GM19351 (cell line): Measurements from ENCODE around the gene IDH3A.

ENCODE experiments used
- ATAC-seq: cut with Tn5 transposase; IDR thresholded peaks from one replicate; pipeline ENCODE4 v1.9.1; 2021; ENCODE audit warnings: mild to moderate bottlenecking, moderate library complexity; ENCODE audit not compliant: unreplicated experiment

Gene IDH3A

DNA sequence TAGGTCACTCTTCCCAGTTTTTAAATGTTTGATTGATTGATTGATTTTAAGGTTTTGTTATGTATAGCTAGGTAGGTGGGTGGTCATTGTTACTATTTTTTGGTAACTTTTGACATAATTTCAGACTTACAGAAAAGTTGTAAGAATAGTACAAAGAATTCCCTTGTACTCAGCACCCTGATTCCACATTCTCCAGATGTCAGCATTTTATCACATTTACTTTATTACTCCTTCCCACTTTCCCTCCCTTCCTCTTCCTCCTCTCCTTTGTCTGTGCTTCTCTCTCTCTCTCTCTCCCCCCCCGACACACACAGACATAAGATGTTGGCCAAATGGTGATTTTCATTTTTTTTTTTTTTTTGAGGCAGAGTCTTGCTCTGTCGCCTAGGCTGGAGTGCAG, 14.8 kb downstream of the IDH3A start:
- no peak for ATAC-seq

DNA sequence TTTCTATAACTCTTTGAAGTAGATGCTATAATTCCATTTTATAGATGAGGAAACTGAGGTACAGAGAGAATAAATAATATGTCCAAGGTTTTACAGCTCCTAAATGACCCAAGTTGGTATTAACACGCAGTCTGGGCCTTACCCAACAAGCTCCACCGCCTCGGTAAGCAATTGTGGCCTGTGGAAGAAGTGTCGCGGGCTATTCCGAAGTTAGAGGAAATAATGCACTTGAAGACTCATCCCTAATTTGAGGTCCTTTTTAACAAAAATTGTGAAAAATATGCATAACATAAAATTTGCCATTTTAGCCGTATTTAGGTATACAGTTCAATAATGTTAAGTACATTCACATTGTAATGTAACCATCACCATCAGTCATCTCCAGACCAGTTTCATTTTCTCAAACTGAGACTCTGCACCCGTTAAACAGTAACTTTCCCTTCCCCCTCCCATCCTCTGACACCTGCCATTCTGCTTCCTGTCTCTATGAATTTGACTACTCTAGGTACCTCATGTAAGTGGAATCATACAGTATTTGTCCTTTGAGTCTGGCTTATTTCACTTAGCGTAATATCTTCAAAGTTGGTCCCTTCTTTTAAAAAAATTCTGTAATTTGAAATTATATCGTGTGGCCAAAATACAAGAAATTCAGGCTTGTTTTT, 18.2 kb downstream of the IDH3A start:
- ATAC-seq = peak; percentile 80

DNA sequence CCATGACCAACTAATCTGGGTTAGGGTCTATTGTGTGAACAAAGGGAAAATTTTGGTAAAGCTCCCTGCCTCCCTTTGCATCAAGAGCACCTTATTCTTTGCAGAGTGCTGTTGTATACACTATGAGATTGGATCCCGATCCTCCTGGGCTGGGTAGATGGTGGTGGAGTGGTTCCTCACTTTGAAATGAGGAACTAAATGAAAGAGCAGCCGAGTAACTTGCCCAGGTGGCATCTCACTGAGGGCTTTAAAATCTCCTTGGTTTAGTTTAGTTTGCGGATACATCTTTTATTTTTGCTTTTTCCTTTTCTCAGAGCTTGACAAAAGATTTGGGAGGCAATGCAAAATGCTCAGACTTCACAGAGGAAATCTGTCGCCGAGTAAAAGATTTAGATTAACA, 19.4 kb downstream of the IDH3A start:
- ATAC-seq = no peak

DNA sequence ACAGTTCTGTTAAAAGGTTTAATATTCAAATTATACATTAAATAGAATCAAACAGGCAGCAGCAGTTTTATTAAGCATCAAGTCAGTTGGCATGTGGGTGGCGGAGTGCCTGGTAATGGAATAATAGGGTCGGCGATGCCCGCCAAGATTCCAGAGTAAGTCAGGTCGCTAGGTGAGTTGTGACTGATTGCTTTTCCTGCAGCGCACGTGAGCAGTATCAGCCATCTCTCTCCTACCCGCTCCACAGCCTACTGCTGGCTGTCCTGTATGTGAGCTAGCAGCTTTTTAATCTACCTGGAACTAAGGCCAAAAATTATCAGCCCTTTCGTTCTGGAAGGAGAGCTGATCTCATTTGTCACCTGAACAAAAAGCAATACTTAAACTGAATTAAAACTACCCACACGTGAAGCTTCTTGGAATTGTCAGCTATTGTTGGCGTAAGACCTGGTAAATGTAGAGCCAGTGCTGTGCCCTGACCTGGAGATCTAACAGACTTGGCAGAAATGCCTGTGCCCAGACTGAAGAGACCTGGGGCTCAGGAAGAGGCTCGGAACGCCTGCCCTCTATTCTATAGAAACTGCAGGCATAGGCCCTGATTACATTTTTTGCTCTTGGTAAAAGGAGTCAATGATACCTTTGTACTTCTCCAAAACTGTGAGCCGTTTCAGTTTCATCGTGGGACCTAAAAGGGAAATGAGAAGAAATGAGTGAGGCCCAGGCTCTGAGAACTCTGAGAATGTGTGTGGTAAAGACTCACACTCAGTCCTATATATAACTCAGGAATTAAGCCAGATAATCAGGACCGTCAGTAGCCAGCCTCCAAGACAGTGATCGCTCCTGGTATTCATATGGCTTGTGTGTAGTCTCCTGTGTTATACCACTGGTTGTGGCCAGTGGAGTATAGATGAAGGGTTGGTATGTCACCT, 21.9 kb downstream of the IDH3A start:
- peak; percentile 75 for ATAC-seq

DNA sequence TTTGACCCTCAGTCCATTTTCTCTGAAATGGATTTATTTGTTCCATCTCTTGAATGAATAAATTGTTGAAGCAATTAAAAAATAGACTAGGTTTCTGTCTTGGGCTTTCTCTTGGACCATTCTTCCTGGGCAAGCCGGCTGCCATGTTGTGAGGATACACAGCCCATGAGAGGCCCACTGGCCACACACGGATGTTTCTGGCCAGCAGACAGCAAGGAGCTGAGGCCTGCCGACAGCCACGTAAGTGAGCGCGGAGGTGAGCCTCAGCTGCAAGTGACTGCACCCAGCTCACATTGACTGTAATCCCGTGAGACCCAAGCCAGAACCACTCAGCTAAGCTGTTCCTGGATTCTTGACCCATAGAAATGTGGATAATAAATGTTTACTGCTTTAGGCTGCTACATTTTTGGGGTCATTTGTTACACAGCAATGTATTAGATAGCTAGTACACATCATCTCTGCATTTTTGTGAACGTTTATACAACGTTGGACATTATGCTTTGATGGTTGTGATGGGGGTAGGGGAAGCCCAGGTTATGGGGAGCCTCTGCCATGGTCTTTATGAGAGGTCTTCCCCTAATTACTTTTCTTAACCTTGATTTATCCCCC, 22.8 kb downstream of the IDH3A start:
- no peak for ATAC-seq

DNA sequence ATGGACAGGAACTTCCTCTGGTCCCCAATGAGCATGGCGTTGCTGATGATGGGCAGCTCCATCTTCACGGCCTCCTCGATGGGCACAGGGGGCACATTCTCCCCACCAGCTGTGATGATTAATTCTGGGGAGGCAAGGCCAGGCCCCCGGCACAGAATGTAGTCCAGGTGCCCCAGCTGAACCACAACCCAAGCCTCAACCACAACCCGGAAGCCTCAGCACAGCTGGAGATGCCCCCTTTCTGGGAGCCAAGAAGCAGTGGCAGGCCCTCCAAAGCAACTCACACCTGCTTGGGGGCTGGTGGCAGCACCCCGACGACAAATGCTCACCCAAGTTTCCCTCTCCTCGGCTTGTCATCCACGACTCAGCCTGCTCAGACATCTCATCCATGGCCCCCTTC, 25.2 kb downstream of the IDH3A start:
- ATAC-seq = no peak

DNA sequence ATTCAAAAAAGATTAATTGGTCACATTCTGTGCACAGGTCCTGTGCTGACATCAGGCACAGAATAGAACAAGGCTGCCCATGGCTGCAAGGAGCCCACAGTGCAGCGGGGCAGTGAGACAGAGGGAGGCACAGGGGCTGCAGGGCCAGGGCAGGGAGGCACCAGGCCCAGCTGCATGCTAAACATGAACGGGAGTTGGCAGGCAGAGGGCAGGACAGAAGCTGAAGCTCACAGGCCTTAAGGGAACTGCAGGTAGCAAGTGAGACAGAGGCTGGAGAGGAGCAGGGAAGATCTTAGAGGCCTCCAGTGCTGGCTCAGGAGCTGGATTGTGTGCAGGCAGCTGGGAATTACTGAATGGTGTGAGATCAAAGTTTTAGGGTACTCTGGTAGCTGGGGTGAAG, 26.2 kb downstream of the IDH3A start:
- ATAC-seq = no peak

DNA sequence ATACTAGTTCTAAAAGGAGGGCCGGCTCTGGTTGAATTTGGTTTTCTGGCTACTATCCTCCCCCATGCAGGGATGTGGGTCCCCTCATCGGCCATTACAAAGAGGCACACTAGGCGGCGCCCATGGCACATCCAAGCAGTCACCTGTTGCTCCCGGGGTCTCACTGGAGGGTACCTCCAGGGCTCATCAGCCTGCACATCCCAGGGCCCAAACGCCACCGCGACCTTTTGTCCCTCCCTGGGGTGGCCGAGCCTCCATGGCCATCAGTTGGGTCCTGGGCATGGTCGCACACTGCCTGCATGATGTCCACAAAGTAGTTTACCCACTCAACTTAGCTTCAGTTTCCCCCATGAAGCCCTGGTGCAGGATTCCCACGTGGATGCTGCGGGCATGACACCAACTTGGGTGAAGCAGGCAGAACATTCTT, 28.3 kb downstream of the IDH3A start:
- no peak for ATAC-seq

DNA sequence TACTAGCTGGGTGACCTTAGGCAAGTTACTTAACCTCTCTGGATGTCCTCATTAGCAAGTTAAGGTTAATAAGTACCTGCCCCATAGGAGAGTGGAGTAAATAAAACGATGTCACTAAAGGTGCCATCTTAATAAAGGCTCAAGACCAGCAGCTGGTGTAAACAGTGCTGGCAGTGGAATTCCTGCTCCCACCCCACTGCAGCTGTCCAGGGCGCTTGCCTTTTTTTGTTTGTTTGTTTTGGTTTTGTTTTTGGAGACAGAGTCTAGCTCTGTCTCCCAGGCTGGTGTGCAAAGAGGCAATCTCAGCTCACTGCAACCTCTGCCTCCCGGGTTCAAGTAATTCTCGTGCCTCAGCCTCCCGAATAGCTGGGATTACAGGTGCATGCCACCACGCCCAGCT, 28.9 kb downstream of the IDH3A start:
- no peak for ATAC-seq

DNA sequence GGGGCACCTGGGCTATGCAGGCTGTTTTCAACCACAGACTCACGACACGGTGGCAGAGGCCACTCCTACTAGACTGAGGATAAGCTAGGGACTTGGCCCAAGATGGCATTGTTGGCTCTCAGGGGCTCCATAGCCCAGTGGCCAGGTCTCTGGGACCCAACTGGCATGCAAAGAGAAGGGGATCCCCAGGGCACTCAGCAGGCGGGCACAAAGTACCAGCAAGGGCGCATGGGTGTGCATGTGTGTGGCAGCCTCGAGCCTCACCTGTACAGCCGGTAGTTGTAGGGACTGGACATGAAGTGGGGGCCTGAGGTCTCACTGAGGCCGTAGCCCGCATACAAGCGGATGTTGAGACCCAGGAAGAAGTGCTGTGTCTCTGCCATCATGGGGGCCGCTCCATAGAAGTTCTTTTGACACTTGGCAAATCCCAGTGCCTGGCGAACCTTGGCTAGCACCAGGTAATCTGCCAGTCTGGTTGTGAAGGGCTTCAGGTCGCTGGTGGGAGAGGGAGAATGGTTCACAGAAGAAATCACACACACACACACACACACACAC, 30.2 kb downstream of the IDH3A start:
- no peak for ATAC-seq

DNA sequence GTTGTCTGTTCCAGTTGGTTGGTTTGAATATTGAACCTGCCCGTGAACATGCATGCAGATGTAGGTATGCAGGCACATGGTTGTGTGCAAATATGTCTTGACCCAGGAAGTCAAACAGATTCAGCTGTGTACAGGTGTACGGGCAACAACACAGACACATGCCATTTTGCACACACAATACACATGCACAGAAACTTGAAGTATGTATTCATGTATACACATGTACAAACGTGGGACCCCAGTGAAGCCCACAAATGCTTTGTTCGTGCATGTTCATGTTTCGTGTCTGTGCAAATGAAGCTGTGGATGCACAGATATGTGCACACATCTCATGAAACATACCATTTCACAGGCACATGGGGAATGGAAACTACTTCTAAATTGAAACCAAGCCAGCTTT, 30.7 kb downstream of the IDH3A start:
- no peak for ATAC-seq

DNA sequence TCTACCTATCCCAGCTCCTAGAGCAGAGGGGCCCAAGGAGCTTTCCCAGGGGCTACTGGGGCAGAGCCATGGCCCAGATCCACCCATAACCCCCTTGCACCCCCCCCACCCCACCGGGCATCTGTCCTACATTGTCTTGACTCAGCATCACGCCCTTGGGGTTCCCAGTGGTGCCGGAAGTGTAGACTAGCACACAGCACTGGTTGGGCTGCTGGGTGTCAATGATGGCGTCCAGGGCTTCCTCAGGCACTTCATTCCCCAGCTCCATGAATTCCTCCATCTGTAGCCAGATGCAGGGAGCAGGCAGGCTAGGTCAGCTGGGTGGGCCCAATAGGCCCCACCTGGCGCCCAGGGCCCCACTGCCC, 33.2 kb downstream of the IDH3A start:
- no peak for ATAC-seq

DNA sequence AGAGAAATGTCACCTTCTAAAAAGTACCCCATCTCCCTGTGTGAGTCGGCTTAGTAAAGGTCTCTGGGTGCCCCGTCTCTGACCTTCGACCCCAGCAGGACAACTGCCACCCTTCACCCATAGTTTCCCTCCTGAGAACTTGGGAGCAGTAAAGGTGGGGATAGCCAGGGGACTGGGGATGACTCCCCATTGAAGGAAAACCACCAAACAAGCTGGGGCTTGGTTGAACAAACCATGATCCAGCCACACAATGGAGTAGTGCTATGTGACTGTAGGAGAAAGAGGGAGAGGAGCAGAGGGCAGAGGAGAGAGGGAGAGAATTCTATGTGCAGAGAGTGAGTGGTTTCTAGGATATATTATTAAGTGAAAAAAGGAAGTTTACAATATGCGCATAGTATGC, 33.7 kb downstream of the IDH3A start:
- ATAC-seq = no peak

DNA sequence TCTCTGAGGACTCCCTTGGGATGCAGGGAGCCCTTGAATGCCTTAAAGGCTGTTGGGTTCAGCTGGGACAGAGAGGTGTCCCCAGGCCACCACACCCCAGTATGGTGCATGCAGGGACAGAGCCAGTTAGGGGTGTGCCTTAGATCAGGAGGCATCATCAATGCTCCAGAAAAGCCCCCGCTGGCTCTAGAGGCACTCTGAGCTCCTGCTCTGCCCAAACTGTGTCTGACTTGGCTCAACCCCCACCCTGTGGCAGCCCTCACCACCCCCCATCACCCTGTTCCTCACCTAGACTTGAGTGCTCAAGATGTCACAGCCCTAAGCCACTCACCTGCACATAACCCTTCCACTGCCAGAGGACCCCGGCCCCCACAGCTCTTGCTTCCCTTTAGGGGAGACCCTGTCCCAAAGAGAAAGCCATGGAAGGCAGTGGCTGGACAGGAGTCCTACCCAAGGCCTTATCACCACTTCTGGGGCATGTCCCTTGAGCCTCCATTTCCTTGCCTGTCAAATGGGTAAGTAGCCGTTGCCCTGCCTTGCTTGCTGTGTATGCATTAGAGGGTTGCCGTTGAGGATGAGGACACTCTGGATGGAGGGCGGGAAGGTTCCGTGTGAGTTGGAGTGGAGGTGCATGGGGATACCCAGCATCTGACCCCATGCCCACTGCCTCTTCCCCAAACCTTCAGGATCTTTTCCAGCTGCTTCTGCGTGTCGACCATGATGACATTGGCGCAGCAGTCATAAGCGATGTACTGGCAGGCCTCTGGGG, 43.8 kb downstream of the IDH3A start:
- ATAC-seq = no peak

DNA sequence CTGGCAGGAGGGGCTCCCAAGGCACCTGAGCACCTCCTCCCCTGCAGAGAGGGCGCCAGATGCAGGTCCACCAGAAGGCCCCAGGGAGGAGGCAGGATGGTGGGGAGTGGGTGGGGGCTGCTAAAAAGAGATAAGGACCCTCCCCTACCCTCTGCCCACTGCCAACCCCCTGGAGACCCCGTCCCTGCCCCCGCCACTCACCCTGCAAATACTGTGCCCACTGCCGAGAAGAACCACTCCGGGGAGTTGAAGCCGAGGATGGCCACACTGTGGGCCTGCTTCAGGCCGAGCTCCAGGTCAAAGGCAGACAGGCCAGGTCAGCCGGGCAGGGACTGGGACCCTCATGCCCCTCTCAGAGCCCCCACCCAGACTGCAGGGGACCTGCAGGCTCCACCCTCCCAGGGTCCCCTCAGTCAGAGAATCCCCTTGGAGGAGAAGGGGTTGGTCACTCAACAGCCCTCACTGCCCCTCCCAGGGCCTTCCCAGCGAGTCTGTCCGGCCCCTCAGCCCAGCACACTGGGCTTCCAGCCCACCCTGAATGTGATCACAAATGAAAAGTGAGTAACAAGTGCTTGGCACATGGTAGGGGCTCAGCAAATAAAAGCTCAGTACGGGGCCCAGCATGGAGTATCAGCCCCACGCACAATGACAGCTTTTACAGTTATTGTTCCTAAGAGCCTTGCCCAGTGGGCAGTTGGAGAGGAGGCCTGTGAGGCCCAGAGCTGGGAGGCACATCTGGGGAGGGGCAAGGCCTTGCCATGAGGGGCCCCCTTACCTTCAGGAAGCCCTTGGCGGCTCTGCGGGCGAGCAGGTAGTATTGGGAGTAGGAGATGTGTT, 44.8 kb downstream of the IDH3A start:
- ATAC-seq = no peak

DNA sequence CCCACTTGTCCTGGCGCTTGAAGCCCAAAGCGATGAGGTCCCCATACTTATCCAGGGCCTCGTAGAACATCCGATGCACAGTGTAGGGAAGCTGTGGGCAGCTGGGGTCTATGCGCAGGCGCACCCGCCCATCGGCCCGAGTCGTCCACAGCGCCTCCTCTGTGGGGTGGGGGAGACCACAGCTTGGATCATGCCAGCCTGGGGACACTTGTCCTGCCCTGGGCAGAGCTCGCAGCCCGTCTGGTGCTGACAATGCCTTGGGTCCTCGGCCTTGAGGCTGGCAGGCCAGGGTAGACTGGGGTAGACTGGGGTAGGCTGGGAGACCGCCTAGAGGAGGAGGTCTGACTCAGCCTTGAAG, 45.4 kb downstream of the IDH3A start:
- no peak for ATAC-seq

DNA sequence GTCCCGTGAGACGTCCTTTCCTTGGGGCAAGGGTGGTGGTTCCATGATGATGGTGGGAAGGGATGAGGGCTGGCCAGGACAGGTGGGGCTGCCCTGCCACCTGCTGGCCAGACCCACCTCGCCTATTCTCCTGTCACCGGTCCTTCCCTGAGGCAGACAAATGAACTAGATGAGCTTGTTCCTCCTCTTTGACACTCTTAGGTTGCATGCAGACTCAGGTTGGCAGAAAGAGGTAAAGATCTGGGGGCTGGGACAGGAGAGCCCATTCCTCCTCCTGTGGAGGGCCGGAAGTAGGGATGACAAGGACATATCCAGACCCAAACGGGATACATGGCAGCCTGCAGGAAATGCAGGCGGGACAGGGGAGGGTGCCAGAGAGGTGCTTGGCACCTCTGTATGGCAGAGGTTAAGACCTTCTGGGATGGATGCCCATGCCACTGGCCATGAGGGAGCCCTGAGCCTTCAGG, 46.6 kb downstream of the IDH3A start:
- no peak for ATAC-seq

DNA sequence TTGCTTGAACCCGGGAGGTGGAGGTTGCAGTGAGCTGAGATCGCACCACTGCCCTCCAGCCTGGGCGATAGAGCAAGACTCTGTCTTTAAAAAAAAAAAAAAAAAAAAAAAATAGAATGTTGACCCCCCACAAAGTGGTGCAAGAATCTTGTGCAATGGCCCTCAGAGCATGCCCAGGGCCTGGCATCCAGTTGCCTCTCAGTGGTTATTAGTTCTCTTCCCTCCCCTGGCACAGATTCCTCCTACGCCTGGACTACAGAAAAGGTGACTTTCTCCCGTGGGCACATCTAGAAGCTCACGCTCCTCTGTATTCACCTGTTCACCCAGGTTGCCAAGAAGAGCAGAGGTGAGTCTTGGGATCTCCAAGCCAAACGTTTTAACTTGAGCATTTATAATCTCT, 48.5 kb downstream of the IDH3A start:
- no peak for ATAC-seq

DNA sequence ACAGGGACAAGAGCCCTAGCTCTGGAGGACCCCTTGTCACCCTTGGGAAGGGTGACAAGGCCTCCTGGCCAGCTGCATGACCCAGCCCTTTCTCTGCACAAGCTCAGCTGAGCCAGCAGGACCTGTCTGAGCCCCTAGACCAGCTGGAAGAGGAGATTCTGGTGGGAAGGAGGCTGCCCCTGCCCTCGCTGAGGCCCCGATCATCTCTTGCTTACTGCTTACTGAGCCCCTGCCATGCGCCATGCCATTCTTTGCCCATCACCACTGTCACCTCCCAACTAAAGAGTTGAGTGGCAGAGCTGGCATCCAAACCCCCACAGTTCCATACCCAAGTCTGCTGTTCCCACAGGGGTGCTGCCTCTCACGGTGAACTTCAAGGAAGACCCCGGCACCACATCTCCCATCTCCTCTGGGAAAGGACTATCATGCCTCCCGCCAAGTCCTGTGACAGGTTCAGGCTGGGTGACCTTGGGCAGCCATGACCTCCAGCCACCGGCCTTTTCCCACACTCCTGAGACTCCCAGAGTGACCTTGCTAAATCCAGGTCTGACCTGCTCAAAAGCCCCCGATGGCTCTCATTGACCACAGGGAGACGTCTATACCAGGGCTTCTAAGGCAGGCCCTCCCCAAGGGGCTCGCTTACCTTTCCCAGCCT, 51.2 kb downstream of the IDH3A start:
- ATAC-seq = no peak
